ENCODE data around the gene CEP120.
"Not testable (repeated sequence)": the region's sequence is repeated elsewhere in the genome, so short reads cannot be mapped to it uniquely, and the experiment has no call there.

CEP120 gene

GRCh38 chr5:123423278-123424149 is at the start of gene CEP120:
CEP120 (minus strand) TSS chr5:123423403; CDS start chr5:123422998, 405 bp downstream.
- DNase-seq (ENCODE audit: low spot score): peak; percentile 100

GRCh38 chr5:123472150-123472924 is 49.1 kb upstream of the CEP120 start:
- no peak for DNase-seq (ENCODE audit: low spot score)

GRCh38 chr5:123471385-123471784 is 48.2 kb upstream of the CEP120 start:
- DNase-seq (ENCODE audit: low spot score): no peak

- DNase-seq (ENCODE audit: low spot score): not testable (repeated sequence)
These were observed 43.6 kb upstream of the CEP120 start for GRCh38 chr5:123466839-123467238.

- DNase-seq (ENCODE audit: low spot score): no peak
These were observed 37.1 kb upstream of the CEP120 start for GRCh38 chr5:123460296-123460729.

- DNase-seq (ENCODE audit: low spot score): not testable (repeated sequence)
These were observed 35.8 kb upstream of the CEP120 start for GRCh38 chr5:123458994-123459393.

- DNase-seq (ENCODE audit: low spot score): no peak
These were observed 33.0 kb upstream of the CEP120 start for GRCh38 chr5:123456242-123456641.

- DNase-seq (ENCODE audit: low spot score): no peak
These were observed 32.4 kb upstream of the CEP120 start for GRCh38 chr5:123455640-123456039.

- no peak for DNase-seq (ENCODE audit: low spot score)
These were observed 31.9 kb upstream of the CEP120 start for GRCh38 chr5:123455095-123455494.

- no peak for DNase-seq (ENCODE audit: low spot score)
These were observed 31.2 kb upstream of the CEP120 start for GRCh38 chr5:123454259-123454911.

GRCh38 chr5:123452401-123452800 is 29.2 kb upstream of the CEP120 start:
- no peak for DNase-seq (ENCODE audit: low spot score)

- no peak for DNase-seq (ENCODE audit: low spot score)
These were observed 27.8 kb upstream of the CEP120 start for GRCh38 chr5:123451047-123451446.

- DNase-seq (ENCODE audit: low spot score): peak; percentile 6
These were observed 27.4 kb upstream of the CEP120 start for GRCh38 chr5:123450640-123451039.

GRCh38 chr5:123450114-123450513 is 26.9 kb upstream of the CEP120 start:
- DNase-seq (ENCODE audit: low spot score): no peak

- no peak for DNase-seq (ENCODE audit: low spot score)
These were observed 26.3 kb upstream of the CEP120 start for GRCh38 chr5:123449424-123449974.

- no peak for DNase-seq (ENCODE audit: low spot score)
These were observed 25.5 kb upstream of the CEP120 start for GRCh38 chr5:123448743-123449142.

- DNase-seq (ENCODE audit: low spot score): no peak
These were observed 24.9 kb upstream of the CEP120 start for GRCh38 chr5:123448017-123448617.

- DNase-seq (ENCODE audit: low spot score): no peak
These were observed 20.8 kb upstream of the CEP120 start for GRCh38 chr5:123444016-123444415.

GRCh38 chr5:123441408-123441807 is 18.2 kb upstream of the CEP120 start:
- no peak for DNase-seq (ENCODE audit: low spot score)

GRCh38 chr5:123440456-123441181 is 17.4 kb upstream of the CEP120 start:
- no peak for DNase-seq (ENCODE audit: low spot score)

GRCh38 chr5:123439709-123440108 is 16.5 kb upstream of the CEP120 start:
- DNase-seq (ENCODE audit: low spot score): no peak
